ENCODE measurements around the gene AACS.

Gene AACS

GRCh38 chr12:125132698-125133400 is 67.6 kb downstream of the AACS start (continued):
- TF ChIP-seq ZNF449 (tag by site-specific recombination; IDR thresholded peaks at IDR 0.05) (no peak), ZNF394 (tag by site-specific recombination; IDR thresholded peaks at IDR 0.05; ENCODE audit: borderline replicate concordance) (no peak), GLIS1 (tag by site-specific recombination; IDR thresholded peaks at IDR 0.05) (peak; percentile 22; the same call in 1 of the 2 replicates), ZNF157 (tag by site-specific recombination; IDR thresholded peaks at IDR 0.05) (no peak), PBX3 (CRISPR knock-in tag; IDR thresholded peaks at IDR 0.05) (no peak), ZNF202 (tag by site-specific recombination; IDR thresholded peaks at IDR 0.05; ENCODE audit: borderline replicate concordance) (no peak), ZFP3 (tag by site-specific recombination; IDR thresholded peaks at IDR 0.05; ENCODE audit: low read depth) (no peak), KLF17 (tag by site-specific recombination; IDR thresholded peaks at IDR 0.05) (no peak), ZNF10 (tag by site-specific recombination; IDR thresholded peaks at IDR 0.05) (no peak), ZNF501 (tag by site-specific recombination; IDR thresholded peaks at IDR 0.05) (no peak), ZNF2 (tag by site-specific recombination; IDR thresholded peaks at IDR 0.05) (no peak)

GRCh38 chr12:125133616-125134015 is 68.4 kb downstream of the AACS start:
- H3K9me3 ChIP-seq (ENCODE audit: control insufficient read depth, insufficient read depth, low read depth, low read length): no peaks in the 10 kb centered on the region
- ChIA-PET CTCF (no interaction called here), POLR2A (no interaction called here)
- H3K4me3 ChIP-seq (ENCODE audit: low read depth, low read length): no peak overlapping the region
- H3K4me1 ChIP-seq (ENCODE audit: control insufficient read depth, insufficient read depth, low read length): no peaks in the 10 kb centered on the region
- peaks cover 0 to 39% of the 10 kb centered on the region in 2 experiments; a peak in 2 of 3 replicates for H3K36me3 ChIP-seq (ENCODE audit: control insufficient read depth in 2 of 2, insufficient read depth in 1 of 2, low read length in 2 of 2)
- no peak overlapping the region for H3K27ac ChIP-seq (ENCODE audit: extremely low read depth, low read depth, low read length)
- TF ChIP-seq ZBTB21 (tag by site-specific recombination; IDR thresholded peaks at IDR 0.05) (no peak), KLF16 (tag by site-specific recombination; IDR thresholded peaks at IDR 0.05) (no peak), ZNF670 (tag by site-specific recombination; IDR thresholded peaks at IDR 0.05; ENCODE audit: low read depth) (no peak), ZNF473 (tag by site-specific recombination; IDR thresholded peaks at IDR 0.05) (no peak), ZNF398 (tag by site-specific recombination; IDR thresholded peaks at IDR 0.05) (no peak), PRDM10 (tag by site-specific recombination; IDR thresholded peaks at IDR 0.05) (no peak), ZNF341 (tag by site-specific recombination; IDR thresholded peaks at IDR 0.05; ENCODE audit: low read depth) (no peak), ZBTB49 (tag by site-specific recombination; IDR thresholded peaks at IDR 0.05; ENCODE audit: low read depth) (no peak), ZNF26 (tag by site-specific recombination; IDR thresholded peaks at IDR 0.05) (no peak), BCL11B (tag by site-specific recombination; IDR thresholded peaks at IDR 0.05; ENCODE audit: low read depth) (no peak), ZNF416 (tag by site-specific recombination; IDR thresholded peaks at IDR 0.05) (no peak)
